Lung microvascular endothelial cell (primary cell): ENCODE data around the gene CAPN7. TPM values are rescaled to one million over a fixed set of nuclear protein-coding genes. Genes with fewer than 3 reads are reported as not detected.
A peak's percentile ranks its signal among the peaks of the same experiment; 100 is the strongest.

ENCODE experiments used
- DNase-seq, 2 donors: peaks; one replicate each; pipeline versions ENCODE4 v3.0.0 to v3.0.0-alpha.2; 2010; ENCODE audit warnings: low read depth in 2 of 2
- total RNA-seq: library from RNA; depleted of rRNA; stranded (reverse); fragments of >200 nt; gene quantifications from 2 replicates; pipeline ENCODE4 v1.2.1, GENCODE V29; 2014

The CAPN7 gene
- total RNA-seq, 1 donor from 2014 or later, result 27.0 TPM

DNA sequence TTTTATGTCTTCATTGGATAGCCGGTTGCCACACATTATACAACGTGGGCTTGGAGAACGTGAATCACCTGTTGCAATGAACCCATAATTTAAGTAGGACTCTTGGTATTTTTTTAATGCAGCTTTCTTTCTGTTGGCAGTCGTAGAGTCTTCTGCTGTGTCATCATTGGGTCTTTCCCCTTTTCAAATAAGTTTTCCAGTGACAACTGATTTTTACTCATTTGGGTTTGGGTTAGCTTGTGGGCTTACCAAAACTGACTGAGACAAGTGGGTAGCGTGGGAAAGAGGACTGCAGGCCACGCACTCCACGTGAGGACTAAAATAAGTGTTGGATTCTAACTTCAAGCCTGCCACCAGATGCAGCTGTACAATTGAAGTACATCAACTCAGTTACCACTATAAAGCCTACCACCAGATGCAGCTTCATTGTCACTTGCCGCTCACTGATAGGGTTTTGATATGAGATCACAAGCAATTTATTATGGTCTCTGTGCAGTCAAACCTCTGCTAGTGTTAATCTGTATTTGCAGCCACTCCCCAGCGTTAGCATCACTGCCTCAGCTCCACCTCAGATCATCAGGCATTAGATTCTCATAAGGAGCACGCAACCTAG is 6.4 kb upstream of the CAPN7 start:
- DNase-seq, result no peak

DNA sequence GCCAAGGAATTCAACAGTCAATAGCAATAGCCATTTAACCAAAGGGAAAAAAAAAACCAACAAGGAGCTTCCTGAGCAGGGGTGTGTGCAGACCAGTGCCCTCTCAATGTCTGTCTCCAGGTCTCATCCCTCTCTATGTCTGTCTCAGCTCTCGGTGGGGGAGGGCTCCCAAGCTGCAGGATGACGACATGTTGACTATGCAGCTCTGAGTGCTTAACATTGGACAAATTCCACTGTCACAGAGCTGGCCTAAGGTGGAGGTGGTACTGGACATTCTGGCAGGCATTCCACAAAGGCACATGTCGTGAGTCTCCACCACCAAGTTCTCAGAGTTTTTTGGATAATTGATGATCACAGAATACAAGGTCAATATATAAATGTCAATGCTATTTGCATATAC is 2.0 kb upstream of the CAPN7 start:
- DNase-seq, result no peak

DNA sequence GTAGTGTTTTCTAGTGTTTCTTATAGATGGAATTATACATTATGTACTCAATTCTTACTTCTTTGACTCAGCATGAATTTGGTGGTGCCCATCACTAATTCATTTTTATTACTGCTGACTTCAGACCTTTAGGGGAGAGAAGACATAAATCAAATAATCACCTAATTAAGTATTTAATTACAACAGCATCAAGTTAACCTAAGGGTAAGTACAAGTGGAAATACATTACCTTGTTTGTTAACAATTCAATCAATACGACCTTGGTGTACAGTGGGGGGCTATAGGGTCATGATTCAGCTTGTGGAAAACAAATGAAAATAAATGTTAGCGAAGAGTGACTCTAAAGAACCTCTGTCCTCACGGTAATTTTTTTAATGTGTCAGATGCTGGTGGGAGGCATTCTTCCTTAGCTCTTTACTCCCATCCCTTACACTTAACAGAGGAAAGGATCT is 538 bp upstream of the CAPN7 start:
- no peak for DNase-seq

DNA sequence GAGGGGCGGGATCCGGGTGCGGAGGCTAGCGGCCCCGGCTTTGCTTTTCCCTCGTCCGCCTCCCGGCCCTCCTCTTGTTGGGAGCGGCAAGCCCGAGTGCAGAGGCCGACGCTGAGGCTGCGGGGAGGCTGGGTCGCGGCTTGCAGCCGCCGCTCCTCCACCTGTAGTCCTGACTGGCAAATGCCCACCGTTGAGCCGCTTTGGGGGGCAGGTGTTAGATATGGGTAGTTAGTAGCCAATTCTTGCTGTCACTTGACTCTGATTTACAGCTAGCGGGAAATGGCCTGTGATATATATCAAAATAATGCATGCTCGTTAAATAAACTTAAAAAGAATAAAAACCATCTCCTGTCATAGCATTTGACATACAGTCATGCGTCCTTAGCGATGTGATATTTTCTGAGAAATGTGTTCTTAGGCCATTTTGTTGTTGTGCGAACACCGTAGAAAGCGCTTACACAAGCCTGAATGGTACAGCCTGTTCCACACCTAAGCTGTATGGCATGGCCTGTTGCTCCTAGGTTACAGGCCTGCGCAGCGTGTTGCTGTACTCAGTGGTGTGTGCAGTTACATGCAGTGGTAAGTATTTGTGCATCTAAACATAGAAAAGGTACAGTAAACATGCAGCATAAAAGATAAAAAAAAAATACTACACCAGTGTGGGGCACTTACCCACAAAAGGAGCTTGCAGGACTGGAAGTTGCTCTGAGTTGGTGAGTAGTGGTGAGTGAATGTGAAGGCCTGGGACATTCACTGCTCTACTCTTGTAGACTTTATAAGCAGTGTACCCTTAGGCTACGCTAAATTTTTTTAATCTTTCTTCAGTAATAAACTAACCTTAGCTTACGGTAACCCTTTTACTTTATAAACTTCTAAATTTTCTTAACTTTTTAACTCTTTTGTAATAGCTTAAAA is 873 bp downstream of the CAPN7 start:
- DNase-seq, result peak; percentile 46 to 63

DNA sequence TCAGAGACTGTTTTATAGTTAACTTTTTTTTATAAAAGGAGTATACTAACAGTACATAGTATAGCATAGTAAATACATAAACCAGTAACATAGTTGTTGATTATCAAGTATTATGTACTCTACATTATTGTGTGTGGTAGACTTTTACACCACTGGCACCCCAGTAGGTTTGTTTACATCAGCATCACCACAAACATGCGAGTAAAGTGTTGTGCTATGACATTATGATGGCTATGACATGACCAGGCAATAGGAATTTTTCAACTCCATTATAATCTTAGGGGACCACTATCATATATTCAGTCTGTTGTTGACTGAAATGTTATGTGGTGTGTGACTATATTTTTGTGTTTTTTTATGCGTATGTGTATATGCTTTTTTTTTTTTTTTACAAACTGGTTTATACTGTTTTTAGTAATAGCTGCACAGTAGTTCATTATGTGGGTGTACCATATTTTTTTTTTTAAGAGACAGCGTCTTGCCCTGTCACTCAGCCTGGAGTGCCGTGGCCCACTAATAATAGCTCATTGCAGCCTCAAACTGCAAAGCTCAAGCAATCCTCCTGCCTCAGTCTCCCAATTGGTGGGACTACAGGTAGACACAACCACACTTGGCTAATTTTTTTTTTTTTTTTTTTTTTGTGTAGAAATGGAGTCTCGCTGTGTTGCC is 1.9 kb downstream of the CAPN7 start:
- DNase-seq, result no peak

DNA sequence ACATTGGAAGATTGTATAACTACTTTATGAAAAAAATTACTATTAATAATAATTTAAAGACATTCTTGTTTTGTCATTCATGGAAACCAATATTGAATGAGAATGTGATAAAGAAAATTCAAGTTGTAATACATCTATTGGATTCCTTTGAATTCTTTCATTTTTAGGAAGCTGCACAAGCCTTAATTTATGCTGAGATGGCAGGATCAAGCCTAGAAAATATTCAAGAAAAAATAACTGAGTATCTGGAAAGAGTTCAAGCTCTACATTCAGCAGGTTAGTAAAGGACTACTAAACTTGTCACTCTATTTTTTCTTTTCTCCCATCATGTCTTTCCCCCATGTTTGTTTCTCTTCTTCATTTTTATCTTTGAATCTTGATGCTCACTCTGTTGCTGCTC is 5.9 kb downstream of the CAPN7 start:
- DNase-seq, result no peak

DNA sequence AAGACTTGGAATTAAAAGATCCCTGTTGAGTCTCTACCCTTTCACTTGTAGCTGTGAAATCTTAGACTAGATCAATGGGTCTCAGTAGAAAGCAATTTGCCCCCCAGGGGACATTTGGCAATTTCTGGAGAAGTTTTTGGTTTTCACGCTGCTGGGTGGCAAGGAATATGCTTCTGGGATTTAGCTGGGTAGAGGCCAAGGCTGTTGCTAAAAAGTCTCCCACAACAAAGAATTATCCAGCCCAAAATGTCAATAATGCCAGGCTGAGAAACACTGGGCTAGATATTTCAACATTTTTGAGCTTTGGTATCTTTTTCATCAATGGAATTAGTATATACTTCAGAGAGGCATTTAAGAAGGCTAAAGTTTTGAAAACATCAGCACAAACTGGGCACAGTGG is 8.7 kb downstream of the CAPN7 start:
- DNase-seq, result no peak

DNA sequence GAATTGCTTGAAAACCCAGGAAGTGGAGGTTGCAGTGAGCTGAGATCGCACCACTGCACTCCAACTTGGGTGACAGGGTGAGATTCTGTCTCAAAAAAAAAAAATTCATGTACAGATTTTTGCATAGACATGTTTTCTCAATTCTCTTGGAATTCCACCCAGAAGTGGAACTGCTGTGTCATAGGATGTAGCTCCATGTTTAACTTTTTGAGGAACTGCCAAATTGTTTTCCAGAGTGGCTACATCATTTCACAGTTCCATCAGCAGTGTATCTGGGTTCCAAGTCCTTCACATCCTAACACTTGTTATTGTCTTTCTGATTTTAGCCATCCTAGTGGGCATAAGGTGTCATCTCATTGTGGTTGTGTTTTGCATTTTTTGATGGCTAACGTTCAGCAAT is 9.9 kb downstream of the CAPN7 start:
- peak in 1 of 2 donors; percentile 12 for DNase-seq

DNA sequence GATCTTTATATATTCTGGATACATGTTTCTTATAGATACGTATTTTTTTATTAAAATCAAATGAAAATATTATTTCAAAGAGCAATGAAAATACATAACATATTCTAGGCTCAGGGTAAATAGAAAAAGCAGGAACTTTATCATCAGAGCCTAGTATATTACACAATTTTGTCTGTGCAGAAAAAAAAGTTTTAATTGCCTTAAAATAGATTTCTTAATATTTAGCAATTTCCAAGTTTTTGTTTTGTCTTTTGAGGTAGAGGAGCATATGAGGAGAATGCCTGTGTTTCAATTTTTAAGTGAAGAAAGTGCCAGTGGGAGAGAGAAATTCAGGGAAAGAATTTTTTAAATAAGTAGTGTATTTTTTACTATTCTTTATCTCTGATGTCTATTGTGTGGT is 10.5 kb downstream of the CAPN7 start:
- DNase-seq, result no peak

DNA sequence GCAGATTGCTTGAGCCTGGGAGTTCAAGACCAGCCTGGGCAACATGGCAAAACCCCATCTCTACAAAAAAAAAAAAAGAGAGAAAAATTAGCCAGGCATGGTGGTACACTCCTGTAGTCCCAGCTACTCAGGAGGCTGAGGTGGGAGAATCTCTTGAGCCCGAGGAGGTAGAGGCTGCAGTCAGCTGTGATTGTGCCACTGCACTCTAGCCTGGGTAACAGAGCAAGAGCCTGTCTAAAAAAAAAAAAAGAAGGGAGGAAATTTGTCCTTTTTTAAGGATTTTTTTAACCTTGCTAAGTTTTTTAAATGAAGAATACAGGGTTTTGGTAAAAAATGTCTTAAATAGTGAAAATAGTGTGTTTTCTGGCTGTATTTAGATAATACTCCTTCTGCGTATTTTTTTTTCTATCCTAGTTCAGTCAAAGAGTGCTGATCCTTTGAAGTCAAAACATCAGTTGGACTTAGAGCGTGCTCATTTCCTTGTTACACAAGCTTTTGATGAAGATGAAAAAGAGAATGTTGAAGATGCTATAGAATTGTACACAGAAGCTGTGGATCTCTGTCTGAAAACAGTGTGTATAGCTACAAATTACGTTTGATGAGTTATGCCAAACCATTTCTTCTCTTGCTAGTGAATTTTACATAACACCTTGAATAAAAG is 11.1 kb downstream of the CAPN7 start:
- no peak for DNase-seq

DNA sequence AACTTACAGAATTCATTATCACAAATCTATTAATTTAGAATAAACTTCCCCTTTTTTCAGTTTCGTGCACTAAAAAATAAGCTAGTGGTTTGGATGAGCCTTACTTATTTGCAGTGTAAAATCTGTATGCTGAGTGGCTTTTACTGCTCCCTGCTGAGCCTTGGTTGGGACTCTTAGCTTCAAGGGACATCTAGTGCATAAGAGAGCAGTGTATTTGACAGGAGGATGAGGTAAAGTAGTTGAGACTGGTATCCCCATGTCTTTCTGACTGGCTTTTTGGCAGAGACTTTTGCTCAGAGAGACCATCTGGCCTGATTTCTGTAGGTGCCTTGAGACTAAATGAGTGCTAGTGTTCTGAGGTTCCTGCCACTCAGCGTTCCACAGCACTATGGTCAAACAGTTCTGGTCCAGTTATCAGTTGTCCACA is 11.8 kb downstream of the CAPN7 start:
- no peak for DNase-seq

DNA sequence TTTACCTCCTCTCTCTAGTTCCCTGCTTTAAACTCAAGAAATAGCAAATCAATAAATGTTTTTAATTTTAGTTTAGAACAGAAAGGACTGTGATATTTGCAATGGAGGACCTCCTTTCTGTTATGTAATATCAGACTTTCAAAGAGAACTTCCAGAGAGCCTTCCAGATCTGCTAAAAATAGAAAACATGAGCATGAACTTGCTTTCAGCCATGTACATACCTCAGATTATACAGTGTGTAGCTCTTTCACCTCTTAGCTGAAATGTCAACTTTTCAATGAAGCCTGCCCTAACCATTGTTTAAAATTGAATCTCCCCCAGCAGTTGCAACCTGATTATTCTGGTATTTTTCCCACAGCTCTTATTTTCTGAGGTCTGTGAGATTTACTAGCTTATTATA is 12.6 kb downstream of the CAPN7 start:
- no peak for DNase-seq

DNA sequence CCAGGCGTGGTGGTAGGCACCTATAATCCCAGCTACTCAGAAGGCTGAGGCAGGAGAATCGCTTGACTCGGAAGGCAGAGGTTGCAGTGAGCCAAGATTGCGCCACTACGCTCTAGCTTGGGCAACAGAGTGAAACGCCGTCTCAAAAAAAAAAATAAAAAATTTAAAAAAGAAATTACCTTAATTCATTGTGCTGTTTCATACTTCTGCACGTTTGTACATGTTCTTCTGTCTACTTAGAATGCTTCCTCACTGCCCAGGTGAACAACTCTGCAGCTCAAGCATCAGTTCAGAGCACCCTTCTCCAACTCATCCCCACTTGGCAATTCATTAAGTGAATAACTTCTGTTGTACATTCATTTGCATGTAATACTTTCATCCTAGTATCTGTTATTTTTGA is 14.0 kb downstream of the CAPN7 start:
- no peak for DNase-seq

DNA sequence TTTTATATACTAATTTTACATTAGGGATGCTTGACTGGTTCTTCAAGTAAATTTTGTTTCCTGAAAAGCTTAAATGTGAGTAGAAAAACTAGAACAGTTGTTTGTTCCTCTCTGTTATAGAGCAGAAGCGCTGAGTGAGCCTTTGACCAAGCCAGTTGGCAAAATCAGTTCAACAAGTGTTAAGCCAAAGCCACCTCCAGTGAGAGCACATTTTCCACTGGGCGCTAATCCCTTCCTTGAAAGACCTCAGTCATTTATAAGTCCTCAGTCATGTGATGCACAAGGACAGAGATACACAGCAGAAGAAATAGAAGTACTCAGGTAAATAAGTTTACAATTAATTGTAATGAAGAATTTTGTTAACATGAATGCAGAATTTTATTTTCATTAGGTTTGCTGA is 14.6 kb downstream of the CAPN7 start:
- no peak for DNase-seq

DNA sequence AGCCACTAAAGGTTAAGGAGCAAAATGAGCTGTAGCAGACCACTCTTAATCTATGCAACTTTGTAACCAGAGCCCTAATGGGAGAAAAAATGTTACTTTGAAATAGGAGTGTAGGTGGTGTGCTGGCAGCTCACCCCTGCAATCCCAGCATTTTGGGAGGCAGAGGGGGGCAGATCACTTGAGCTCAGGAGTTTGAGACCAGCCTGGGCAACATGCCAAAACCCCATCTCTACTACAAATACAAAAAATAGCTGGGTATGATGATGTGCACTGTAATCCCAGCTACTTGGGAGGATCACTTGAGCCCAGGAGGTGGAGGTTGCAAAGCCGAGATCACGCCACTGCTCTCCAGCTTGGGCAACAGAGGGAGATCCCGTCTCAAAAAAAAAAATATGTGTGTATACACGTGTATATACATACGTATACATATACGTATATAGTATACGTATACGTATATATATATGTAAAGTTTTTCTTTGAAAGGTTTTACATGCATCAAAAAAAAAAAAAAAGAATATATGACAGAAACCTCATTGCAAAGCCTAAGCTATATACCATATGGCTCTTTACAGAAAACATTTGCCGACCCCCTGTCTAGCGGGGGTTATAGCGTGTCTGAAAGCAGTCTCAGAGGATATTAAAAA is 15.7 kb downstream of the CAPN7 start:
- DNase-seq, result no peak

DNA sequence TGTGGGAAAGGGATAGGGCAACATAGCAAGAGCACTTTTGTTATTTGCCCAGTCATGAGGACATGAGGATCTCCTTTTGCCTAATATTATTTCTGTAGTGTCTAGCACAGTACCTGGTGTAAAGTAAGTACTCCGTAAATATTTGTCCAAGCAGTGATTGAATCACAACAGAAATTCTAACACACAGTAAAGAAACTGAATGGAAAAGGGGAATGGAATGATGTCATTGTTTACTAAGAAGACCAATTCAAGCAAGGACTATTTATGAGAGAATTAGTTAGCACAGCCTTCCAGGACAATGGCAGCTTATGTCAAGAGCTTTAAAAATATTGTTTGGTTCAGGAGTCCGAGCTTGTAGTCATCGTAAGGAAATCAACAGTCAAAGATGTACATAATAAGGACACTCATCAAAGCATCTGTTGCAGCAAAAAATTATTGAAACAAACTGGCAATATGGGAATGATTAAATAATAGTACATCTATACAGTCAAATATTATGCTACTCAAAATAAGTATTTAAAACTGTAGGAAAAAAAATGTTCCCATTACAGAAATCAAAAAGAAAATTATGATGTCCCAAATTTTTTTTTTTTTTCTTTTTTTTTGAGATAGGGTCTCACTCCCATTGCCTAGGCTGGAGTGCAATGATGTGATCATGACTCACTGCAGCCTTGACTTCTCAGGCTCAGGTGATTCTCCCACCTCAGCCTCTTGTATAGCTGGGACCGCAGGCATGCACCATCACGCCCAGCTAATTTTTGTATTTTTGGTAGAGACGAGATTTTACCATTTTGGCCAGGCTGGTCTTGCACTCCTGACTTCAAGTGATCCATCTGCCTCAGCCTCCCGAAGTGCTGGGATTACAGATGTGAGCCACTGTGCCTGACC is 17.9 kb downstream of the CAPN7 start:
- peak in 1 of 2 donors; percentile 37 for DNase-seq

DNA sequence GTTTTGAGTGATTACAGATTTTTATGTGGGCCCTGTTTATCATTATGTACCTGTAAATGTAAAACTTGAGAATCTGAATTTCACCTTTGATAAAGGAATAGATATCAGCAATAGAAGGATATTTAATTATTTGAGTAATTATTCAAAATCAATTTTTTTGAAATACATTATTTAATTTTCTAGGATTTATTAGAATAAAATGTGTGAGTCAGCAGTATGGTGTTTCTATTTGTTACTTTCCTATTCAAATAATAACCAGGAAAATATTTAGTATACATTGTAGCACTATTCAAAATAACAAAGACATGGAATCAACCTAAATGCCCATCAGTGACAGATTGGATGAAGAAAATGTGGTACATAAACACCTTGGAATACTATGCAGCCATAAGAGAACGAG is 22.1 kb downstream of the CAPN7 start:
- no peak for DNase-seq

DNA sequence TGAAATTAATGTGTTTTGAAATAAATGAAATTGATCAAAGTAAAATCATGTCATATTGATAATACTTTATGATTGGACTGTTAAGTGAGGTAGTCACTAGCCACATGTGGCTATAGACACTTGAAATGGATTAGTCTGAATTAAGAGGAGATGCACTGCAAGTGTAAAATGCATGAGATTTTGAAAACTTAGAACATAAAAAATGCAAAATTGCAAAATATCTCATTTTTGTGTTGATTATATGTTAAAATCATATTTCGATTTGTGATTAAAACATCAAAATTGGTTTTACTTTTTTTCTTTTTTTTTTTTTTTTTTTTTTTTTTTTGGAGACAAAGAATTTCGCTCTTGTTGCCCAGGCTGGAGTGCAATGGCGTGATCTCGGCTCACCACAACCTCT is 23.2 kb downstream of the CAPN7 start:
- no peak for DNase-seq

DNA sequence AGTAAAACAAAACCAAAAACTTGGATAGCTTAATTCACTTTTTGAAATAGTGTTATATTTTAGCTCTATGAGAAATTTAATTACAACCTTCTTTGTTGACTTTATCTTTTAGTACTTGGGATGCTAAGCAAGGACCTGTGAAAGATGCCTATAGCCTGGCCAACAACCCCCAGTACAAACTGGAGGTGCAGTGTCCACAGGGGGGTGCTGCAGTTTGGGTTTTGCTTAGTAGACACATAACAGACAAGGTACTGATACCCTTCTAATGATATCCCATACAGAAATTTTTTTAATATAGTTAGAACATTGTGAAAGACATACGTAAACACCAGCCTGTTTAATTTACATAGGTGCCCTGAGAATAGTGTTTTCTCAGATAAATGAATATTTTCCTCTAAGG is 35.3 kb downstream of the CAPN7 start:
- peak; percentile 51 to 53 for DNase-seq

DNA sequence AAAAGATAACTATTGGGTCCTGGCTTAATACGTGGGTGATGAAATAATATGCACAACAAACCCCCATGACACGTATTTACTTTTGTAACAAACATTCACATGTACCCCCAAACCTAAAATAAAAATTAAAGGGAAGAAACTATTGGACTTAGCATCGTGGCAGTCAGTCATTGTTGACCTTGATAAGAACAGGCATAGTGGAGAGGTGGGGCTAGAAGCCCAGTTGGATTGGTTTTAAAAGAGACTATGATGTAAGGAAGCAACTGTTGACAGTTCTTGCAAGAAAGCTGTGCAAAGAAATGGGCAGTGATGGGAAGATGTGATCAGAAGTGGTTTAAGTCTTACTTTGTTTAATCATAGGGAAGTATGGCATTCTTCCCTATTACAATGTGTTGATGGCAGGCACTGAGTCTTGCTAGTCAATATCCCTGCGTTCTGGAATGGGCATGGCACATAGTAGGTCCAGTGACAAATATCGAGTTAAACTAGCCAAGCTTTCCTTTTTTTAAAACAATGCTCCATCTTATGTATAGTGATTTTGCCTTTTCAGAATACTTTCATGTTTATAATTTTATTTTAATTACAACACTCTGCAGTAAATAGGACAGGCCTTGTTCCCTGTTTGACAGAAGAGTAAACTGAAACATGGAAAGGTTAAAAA is 37.9 kb downstream of the CAPN7 start:
- no peak for DNase-seq
